ENCODE data around the gene GNAT1.

GRCh38 chr3:50186096-50186495 is 5.3 kb upstream of the GNAT1 start:
- TF ChIP-seq CTCF (IDR thresholded peaks at IDR 0.05) (no peak), ZFX (IDR thresholded peaks at IDR 0.05; ENCODE audit: borderline replicate concordance) (no peak)

Measured in 22Rv1 (cell line).